A549 (cell line): ENCODE data around the gene C2orf42. TPM values are rescaled to one million over a fixed set of nuclear protein-coding genes. Genes with fewer than 3 reads are reported as not detected.

Source experiments
- ATAC-seq, 2 experiments: fragments of 200-7000 bp in 1 of 2; fragments of >200 bp in 1 of 2; cut with Nextera tagmentation in 1 of 2; cut with Tn5 transposase in 1 of 2; 3 replicates each; pipeline versions ENCODE4 v1.8.0 to v1.9.1; 2018 to 2020; ENCODE audit warnings: mild to moderate bottlenecking in 1 of 2, moderate library complexity in 1 of 2
- CTCF ChIA-PET: fragments of 300-600 bp; sonication (Branson Sonifier 250); formaldehyde crosslinking; extraction: SDS; loops from one replicate; lab custom pipeline; 2021; ENCODE audit warnings: antibody characterized with exemption, inconsistent platforms; lab: Yijun Ruan, JAX
- POLR2A ChIA-PET: fragments of 350-600 bp; formaldehyde crosslinking; extraction: SDS; loops from one replicate; lab custom pipeline; 2021; ENCODE audit warnings: antibody characterized with exemption, inconsistent platforms; lab: Yijun Ruan, JAX
- DNase-seq, 2 experiments: peaks; one replicate each; pipeline versions ENCODE4 v3.0.0 to v3.0.0-alpha.2; 2011 to 2016; ENCODE audit warnings: low read depth in 1 of 2, low spot score in 1 of 2
- FAIRE-seq: peaks from 2 replicates; lab custom pipeline; 2011; peaks lifted over from hg19 to GRCh38; lab: Jason Lieb, UNC
- H3K27ac ChIP-seq, 2 experiments: fragments of >200 bp; sonication (Bioruptor Twin); formaldehyde crosslinking; 3 replicates each; pipeline ENCODE4 v1.5.1; 2016 to 2017
- H3K4me1 ChIP-seq: fragments of >200 bp; sonication (Bioruptor Twin); formaldehyde crosslinking; 3 replicates; pipeline ENCODE4 v1.6.1; 2016
- H3K4me2 ChIP-seq: fragments of >200 bp; sonication (Bioruptor Twin); formaldehyde crosslinking; 3 replicates; pipeline ENCODE4 v1.6.1; 2016
- H3K4me3 ChIP-seq: fragments of >200 bp; sonication (Bioruptor Twin); formaldehyde crosslinking; 3 replicates; pipeline ENCODE4 v1.5.1; 2016
- H3K9me3 ChIP-seq: fragments of >200 bp; sonication (Bioruptor Twin); formaldehyde crosslinking; 3 replicates; pipeline ENCODE4 v1.6.1; 2016
- CBX8 ChIP-seq: fragments of 200-600 bp; sonication (generic); IDR thresholded peaks from 2 replicates; pipeline ENCODE4 v1.6.1; 2016
- CEBPB ChIP-seq, 2 experiments: fragments of >200 bp in 1 of 2; sonication (Bioruptor Twin) in 1 of 2; formaldehyde crosslinking in 1 of 2; IDR thresholded peaks; 2 replicates each; pipeline ENCODE4 v1.6.1; 2012 to 2016
- CHD2 ChIP-seq: fragments of 150-350 bp; IDR thresholded peaks from 2 replicates; pipeline ENCODE4 v1.6.1; 2014; ENCODE audit warnings: low read length; ENCODE audit not compliant: partially characterized antibody
- CHD4 ChIP-seq: fragments of 200-600 bp; sonication (generic); IDR thresholded peaks from 2 replicates; pipeline ENCODE4 v1.6.1; 2016; ENCODE audit warnings: antibody characterized with exemption, mild to moderate bottlenecking, borderline replicate concordance
- ESRRA ChIP-seq: fragments of 150-350 bp; IDR thresholded peaks from 2 replicates; pipeline ENCODE4 v1.6.1; 2014; ENCODE audit warnings: mild to moderate bottlenecking, low read length, borderline replicate concordance
- FOSB ChIP-seq: fragments of 250-450 bp; sonication (Bioruptor Pico); IDR thresholded peaks from 2 replicates; pipeline ENCODE4 v1.5.0; 2020; ENCODE audit warnings: mild to moderate bottlenecking, moderate library complexity
- HDAC2 ChIP-seq: fragments of 200-600 bp; sonication (generic); IDR thresholded peaks from 2 replicates; pipeline ENCODE4 v1.6.1; 2016
- KDM5A ChIP-seq: fragments of 200-600 bp; sonication (generic); IDR thresholded peaks from 2 replicates; pipeline ENCODE4 v1.6.1; 2016; ENCODE audit warnings: antibody characterized with exemption, mild to moderate bottlenecking
- NFE2L2 ChIP-seq: fragments of 150-350 bp; conservative IDR thresholded peaks from 2 replicates; pipeline ENCODE4 v1.6.1; 2014; ENCODE audit warnings: low read length
- NR3C1 ChIP-seq: fragments of >200 bp; sonication (Bioruptor Twin); formaldehyde crosslinking; IDR thresholded peaks from 3 replicates; pipeline ENCODE4 v1.6.1; 2017
- POLR2AphosphoS2 ChIP-seq: conservative IDR thresholded peaks from 2 replicates; pipeline ENCODE4 v1.6.1; 2012; ENCODE audit warnings: low read length, improper control_type of control experiment, inconsistent platforms
- RAD21 ChIP-seq, 2 experiments: fragments of >200 bp in 1 of 2; sonication (Bioruptor Twin) in 1 of 2; formaldehyde crosslinking in 1 of 2; IDR thresholded peaks in 1 of 2; conservative IDR thresholded peaks in 1 of 2; 2 replicates in 1 of 2; 3 replicates in 1 of 2; pipeline ENCODE4 v1.6.1; 2012 to 2018; ENCODE audit warnings: inconsistent platforms in 1 of 2
- RARB ChIP-seq: fragments of 250-450 bp; sonication (Bioruptor Pico); IDR thresholded peaks from 2 replicates; pipeline ENCODE4 v1.8.0; 2021; ENCODE audit warnings: mild to moderate bottlenecking, moderate library complexity
- RCOR1 ChIP-seq: fragments of 150-350 bp; IDR thresholded peaks from 2 replicates; pipeline ENCODE4 v1.6.1; 2014; ENCODE audit warnings: antibody characterized with exemption, low read length, low read depth
- WGBS: methylation state at CpG from one replicate; pipeline ENCODE4 v1.1.6; 2017; ENCODE audit errors: missing lambda C conversion rate; 5-methylcytosine and 5-hydroxymethylcytosine counted together
- polyA plus RNA-seq, 4 experiments: library from polyadenylated mRNA; depleted of rRNA in 3 of 4; stranded (reverse); fragments of >200 nt; fragmentation: RNase III in 1 of 4; extraction: RNeasy Plus Mini Kit Qiagen cat#74134 plus additional on column Dnase treatment in 1 of 4; gene quantifications; 2 replicates in 3 of 4; 3 replicates in 1 of 4; pipeline ENCODE4 v1.2.3, GENCODE V29; 2011 to 2017
- TF ChIP-seq, protein P1 (sequence below): fragments of >200 bp; sonication (Bioruptor Twin); formaldehyde crosslinking; IDR thresholded peaks from 2 replicates; pipeline ENCODE4 v1.6.1; 2016
- TF ChIP-seq, protein P2 (sequence below): fragments of >200 bp; sonication (Bioruptor Twin); formaldehyde crosslinking; IDR thresholded peaks from 3 replicates; pipeline ENCODE4 v1.6.1; 2016
- TF ChIP-seq, protein P3 (sequence below): fragments of 450-650 bp; IDR thresholded peaks from 2 replicates; pipeline ENCODE4 v1.6.1; 2014; ENCODE audit warnings: antibody characterized with exemption

C2orf42 gene
- polyA plus RNA-seq, 2 of the 4 experiments (the other 2 are of a cell fraction) = 9.5 to 10.4 TPM

DNA sequence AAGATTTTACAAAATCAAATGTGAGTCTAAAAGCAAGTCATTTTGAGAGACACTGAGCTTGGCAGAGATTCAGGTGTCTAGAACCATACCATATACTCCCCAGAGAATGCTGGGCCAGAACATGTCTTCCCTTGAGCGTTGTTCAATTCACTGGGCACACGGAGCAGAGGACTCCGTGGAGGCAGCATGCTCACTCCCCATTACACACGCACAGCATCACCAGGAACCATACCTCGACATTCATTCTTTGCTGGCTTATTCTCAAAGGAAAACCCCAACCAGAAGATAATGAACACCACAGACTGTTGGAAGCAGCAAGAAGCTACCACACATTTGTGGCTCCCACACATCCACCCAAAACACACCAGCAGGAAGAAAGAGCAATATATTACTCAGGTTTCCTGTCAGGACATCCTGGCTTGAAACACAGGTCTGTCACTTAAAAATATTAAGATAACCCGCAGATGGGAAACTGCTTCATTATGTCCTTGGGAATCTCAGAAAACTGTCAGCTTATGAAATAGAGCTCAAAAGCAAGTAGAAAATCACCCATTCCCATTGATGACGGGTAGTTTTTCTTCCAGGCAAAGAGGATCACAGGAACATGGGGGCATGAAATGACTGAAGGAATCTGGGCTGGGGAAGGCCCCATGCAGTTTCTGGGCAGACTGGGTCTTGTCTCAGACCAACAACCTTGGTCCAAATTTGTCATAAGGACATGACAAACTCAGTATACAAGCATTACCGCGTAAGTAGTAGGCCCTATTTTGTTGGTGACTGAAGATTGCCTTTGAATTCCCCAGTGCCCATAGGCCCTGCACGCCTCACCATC is 57.1 kb downstream of the C2orf42 start:
- Histone ChIP-seq H3K27ac (peak overlapping the region; percentile 90), H3K9me3 (no peaks in the 10 kb centered on the region), H3K4me2 (peak overlapping the region; percentile 68), H3K4me1 (peaks cover 50% of the 10 kb centered on the region), H3K4me3 (no peak overlapping the region)
- FAIRE-seq = no peak
- ChIA-PET POLR2A (interaction anchor here (0.5 to 7.5 kb wide), 6 partner anchors 8 to 219 kb away, joined by 3 to 156 read pairs (median 6); partner anchors contain the start of genes MXD1 and PCBP1), CTCF (interaction anchor here (0.6 to 3.5 kb wide), 8 partner anchors 9 to 1382 kb away, joined by 3 to 25 read pairs (median 4); partner anchors contain the start of gene PCBP1)
- no peak for DNase-seq
- ATAC-seq = no peak
- WGBS = 92% methylated on average over 10 of the region's 10 CpGs
- no peak for TF ChIP-seq POLR2AphosphoS2
- TF ChIP-seq RARB (CRISPR knock-in tag) = no peak
- TF ChIP-seq CHD4 = no peak
- TF ChIP-seq RAD21 (conservative IDR thresholded peaks at IDR 0.05 in 1 of 2, IDR thresholded peaks at IDR 0.05 in 1 of 2) = no peak
- no peak for TF ChIP-seq RCOR1
- TF ChIP-seq, protein P1, sequence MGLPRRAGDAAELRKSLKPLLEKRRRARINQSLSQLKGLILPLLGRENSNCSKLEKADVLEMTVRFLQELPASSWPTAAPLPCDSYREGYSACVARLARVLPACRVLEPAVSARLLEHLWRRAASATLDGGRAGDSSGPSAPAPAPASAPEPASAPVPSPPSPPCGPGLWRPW = no peak
- TF ChIP-seq NR3C1 = no peak
- TF ChIP-seq HDAC2 = no peak
- TF ChIP-seq, protein P2, sequence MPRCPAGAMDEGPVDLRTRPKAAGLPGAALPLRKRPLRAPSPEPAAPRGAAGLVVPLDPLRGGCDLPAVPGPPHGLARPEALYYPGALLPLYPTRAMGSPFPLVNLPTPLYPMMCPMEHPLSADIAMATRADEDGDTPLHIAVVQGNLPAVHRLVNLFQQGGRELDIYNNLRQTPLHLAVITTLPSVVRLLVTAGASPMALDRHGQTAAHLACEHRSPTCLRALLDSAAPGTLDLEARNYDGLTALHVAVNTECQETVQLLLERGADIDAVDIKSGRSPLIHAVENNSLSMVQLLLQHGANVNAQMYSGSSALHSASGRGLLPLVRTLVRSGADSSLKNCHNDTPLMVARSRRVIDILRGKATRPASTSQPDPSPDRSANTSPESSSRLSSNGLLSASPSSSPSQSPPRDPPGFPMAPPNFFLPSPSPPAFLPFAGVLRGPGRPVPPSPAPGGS = no peak
- no peak for TF ChIP-seq FOSB (CRISPR knock-in tag)
- no peak for TF ChIP-seq NFE2L2
- no peak for TF ChIP-seq KDM5A
- no peak for TF ChIP-seq CHD2

DNA sequence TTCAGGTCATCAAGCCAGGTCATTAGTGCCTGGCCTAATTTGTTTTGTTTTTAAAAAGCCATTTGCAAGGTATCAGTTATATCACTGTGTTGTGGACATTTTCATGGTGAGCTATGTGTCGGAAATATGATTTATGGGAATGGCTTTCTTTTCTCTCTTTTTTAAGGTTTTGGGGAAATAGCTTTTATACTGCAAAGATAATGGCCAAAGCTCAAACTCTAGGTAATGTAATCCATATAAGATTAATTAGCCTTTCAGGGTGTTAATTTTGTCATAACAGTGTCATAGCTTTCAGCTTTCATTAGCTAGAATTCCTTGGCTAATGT is 57.7 kb downstream of the C2orf42 start:
- TF ChIP-seq CEBPB (IDR thresholded peaks at IDR 0.05) (no peak), CHD2 (no peak), CBX8 (no peak), ESRRA (no peak), HDAC2 (no peak)
- TF ChIP-seq, protein P2 = no peak
- TF ChIP-seq, protein P3, sequence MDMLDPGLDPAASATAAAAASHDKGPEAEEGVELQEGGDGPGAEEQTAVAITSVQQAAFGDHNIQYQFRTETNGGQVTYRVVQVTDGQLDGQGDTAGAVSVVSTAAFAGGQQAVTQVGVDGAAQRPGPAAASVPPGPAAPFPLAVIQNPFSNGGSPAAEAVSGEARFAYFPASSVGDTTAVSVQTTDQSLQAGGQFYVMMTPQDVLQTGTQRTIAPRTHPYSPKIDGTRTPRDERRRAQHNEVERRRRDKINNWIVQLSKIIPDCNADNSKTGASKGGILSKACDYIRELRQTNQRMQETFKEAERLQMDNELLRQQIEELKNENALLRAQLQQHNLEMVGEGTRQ = no peak
- ATAC-seq (no peak), FAIRE-seq (no peak), DNase-seq (no peak)
- no peaks in the 10 kb centered on the region for H3K9me3 ChIP-seq
- peaks cover 51% of the 10 kb centered on the region for H3K4me1 ChIP-seq
- 76% methylated on average over 1 of the region's 1 CpG for WGBS
- ChIA-PET CTCF (interaction anchor here (1.2 to 3.5 kb wide), 5 partner anchors 9 to 48 kb away, joined by 4 to 25 read pairs (median 5); partner anchors contain the start of gene PCBP1), POLR2A (interaction anchor here (1.3 to 7.5 kb wide), 6 partner anchors 8 to 219 kb away, joined by 4 to 156 read pairs (median 8); partner anchors contain the start of genes MXD1 and PCBP1)
- peak overlapping the region; percentile 20; the same call in 2 of the 3 replicates for H3K4me3 ChIP-seq
- H3K27ac ChIP-seq = peak overlapping the region; percentile 90
- H3K4me2 ChIP-seq = peak overlapping the region; percentile 68
